Right ventricle myocardium superior (tissue), 1 donor: ENCODE measurements around the gene PLCB4. TPM values are rescaled to one million over a fixed set of nuclear protein-coding genes. Genes with fewer than 3 reads are reported as not detected.
A peak's percentile ranks its signal among the peaks of the same experiment; 100 is the strongest.

Source experiments
- ATAC-seq: fragments of 200-7000 bp; cut with Tn5 transposase; one replicate; pipeline ENCODE4 v1.9.1; 2020; ENCODE audit warnings: mild to moderate bottlenecking; ENCODE audit not compliant: poor library complexity
- DNase-seq: peaks from one replicate; pipeline ENCODE4 v3.0.0-alpha.2; 2020
- intact Hi-C: fragments of 100-400 bp; cut with DNase I; formaldehyde crosslinking; loops from one replicate; pipeline ENCODE4 v1.11.2; 2022
- total RNA-seq: library from RNA; stranded (reverse); fragmentation: NEBNext Ultra II Directional; extraction: Animal tissue kit (Norgen Biotek cat#: 25700); gene quantifications from one replicate; pipeline ENCODE4 v1.2.1, GENCODE V29; 2021
- donor health status: DM: no; HTN: yes; CAD: no; lungs with severe emphysema.

Gene PLCB4
- total RNA-seq, 1 donor from 2014 or later, result 27.4 TPM

DNA sequence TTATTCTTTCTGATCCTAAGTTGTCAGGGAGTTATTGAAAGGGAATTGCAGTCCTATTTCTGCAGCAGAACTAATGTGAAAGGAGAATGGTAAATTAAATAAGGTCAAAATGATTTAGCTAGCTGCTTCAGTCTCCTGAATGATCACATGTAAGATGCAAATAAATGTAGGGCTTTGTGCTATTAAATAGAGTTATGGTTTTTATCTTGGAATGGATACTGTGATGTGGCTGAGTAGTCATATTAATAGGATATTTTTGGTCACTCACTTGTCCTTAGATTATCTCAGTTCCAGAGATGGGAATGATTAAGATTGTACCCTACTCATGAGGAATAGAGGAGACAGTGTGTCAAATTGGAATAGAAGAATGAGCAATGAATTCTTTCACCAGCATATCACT, 129.6 kb downstream of the PLCB4 start:
- intact Hi-C loops, result no loop called here
- ATAC-seq (no peak), DNase-seq (no peak)

DNA sequence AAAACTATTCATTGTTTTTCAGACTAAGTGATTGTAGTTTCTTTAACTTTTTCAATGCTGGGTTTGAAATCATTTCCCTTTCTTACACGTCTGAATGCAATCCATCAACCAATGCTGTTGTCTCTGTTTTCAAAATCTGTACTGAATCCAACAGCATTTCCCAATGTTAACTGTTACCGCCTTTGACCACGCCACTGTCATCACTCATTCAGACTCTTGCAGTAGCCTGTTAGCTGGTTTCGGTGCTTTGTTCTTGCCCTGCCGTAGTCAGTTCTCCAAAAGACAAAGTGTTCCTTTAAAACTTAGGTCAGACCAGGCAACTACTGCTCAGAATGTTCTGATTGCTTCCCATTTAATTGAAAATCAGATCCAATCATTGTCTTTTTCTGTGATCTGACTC, 131.3 kb downstream of the PLCB4 start:
- DNase-seq (no peak), ATAC-seq (peak; percentile 58)
- intact Hi-C loops, result no loop called here

DNA sequence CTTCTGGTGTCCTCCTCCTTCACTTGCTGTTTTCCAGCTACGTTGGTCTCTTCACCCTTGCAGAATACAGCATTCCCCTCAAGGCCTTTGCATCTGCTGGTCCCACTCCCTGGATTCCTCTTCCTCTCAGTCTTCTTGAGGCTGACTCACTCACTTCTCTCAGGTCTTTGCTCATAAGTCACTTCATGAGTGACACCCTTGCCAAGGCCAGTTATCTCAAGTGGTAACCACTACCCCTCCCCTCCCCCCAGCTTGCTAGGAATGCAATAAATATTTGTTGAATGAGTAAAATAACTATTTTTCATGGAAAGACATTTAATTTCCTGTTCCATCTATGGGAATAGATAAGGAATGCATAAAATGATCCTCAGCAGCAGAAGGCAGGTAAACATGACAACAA, 131.7 kb downstream of the PLCB4 start:
- intact Hi-C loops, result no loop called here
- DNase-seq, result no peak
- ATAC-seq, result no peak

DNA sequence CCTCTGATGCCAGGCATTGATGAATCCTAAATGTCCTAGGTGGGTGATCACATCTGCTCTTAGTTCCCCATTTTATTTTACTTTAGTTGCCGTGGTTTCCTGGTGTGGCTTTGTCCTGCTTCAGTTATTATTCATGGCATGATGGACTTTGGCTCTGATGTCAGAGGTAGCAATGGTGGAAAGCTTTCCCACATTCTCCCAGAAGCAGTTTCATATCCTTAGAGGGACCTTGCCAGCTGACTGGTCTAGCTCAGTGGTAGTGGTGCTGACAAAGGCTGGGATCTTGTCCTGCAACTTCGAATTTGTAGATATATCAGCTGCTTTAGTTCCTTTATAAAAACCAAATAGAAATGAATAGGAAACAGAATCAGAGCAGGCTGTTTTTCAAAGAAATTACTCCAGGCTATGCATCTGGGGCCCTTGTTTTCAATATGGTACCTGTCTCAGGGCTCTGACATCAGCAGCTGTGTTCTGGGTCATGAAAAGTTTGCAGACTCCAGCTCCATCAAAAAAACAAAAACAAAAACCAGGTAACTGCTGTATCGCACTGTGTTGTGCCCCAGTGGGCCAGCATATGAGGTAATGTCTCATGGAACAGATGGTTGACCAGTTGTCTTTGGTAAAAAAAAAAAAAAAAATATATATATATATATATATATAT, 133.7 kb downstream of the PLCB4 start:
- intact Hi-C loops, result no loop called here
- ATAC-seq, result no peak
- DNase-seq, result no peak

DNA sequence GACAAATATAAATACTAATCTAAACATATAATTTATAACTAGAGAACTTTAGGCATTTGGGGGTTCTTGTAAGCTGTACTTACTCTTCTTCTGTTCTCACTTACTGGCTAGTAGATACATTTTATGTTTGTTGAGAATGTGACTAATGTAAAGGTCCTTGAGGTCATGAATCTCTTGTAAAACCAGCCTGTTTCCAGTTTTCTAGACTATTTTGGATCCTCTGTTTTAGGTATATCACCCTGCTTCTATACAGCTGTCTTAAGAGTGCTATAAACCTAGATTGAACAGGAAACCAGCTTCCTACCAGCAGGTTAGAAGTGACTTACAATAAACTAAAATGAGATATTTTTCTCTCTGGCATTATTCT, 134.2 kb downstream of the PLCB4 start:
- intact Hi-C loops, result no loop called here
- DNase-seq, result no peak
- no peak for ATAC-seq

DNA sequence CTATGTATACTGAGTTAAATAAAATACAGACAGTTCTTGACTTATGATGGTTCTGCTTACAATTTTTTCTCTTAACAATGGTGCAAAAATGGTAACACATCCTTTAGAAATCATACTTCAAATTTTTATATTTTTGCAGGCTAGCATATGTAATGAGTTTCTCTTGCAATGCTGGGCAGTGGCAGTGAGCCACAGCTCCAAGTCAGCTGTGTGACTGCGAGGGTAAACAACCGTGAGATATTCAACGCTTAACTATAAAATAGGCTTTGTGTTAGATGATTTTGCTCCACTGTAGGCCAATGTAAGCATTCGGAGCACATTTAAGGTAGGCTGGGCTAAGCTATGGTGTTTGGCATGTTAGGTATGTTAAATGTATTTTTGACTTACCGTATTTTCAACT, 136.1 kb downstream of the PLCB4 start:
- DNase-seq, result no peak
- intact Hi-C loops, result no loop called here
- no peak for ATAC-seq

DNA sequence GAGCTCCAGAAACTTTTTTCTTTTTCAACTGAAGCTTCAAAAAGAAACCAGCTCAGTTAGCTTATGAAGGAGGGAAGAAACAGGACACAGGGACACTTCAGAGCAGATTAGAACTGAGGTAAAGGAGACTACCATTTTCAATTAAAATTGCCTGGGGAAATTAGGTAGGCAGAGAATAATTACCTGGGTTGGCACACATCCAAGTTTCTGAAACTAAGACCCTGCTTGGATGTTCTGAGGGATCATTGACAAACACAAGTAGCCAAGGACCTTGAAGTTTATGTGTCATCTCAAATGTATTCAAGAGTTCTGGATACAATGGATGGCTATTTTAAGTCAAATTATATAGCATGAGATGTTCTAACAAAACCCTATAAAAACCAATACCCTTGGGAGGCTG, 137.6 kb downstream of the PLCB4 start:
- no peak for ATAC-seq
- no peak for DNase-seq
- intact Hi-C loops, result no loop called here

DNA sequence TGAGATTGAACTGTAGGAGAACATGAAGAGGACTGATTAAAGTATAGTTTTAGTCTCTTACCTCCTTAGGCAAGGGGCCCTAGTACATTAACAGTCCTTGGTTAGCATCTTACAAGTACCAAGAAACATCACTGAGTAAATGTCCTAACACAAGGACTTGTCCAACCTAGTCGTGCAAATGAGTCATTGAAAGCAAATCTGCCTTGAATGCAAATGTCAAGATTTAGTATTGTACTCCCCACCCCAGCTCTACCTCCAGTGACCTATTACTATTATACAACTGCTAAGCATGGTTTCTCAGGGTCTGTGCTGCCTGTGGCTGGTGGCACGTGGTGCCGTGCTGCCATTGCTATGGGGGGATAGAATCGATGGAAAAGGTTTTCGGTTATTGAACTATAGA, 138.4 kb downstream of the PLCB4 start:
- intact Hi-C loops, result no loop called here
- ATAC-seq (no peak), DNase-seq (no peak)

DNA sequence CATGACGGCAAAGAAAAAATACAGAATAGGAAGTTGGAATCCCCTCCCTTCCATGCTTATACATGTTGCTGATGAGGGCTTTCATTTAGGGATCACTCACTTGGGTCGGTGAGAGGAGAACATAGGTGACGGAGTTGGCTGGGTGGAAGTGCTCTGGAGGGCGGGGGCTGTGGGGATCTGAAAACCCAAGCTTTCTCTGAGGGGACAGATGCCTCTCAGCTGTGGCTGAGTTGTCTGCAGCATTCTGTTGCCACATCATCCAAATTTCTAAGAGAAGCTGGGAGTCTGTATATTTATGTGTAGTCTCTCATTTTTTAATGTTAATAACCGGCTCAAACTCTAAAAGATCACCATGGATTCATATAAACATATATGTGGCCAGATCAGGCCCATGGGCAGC, 141.5 kb downstream of the PLCB4 start:
- intact Hi-C loops, result no loop called here
- DNase-seq (no peak), ATAC-seq (no peak)

DNA sequence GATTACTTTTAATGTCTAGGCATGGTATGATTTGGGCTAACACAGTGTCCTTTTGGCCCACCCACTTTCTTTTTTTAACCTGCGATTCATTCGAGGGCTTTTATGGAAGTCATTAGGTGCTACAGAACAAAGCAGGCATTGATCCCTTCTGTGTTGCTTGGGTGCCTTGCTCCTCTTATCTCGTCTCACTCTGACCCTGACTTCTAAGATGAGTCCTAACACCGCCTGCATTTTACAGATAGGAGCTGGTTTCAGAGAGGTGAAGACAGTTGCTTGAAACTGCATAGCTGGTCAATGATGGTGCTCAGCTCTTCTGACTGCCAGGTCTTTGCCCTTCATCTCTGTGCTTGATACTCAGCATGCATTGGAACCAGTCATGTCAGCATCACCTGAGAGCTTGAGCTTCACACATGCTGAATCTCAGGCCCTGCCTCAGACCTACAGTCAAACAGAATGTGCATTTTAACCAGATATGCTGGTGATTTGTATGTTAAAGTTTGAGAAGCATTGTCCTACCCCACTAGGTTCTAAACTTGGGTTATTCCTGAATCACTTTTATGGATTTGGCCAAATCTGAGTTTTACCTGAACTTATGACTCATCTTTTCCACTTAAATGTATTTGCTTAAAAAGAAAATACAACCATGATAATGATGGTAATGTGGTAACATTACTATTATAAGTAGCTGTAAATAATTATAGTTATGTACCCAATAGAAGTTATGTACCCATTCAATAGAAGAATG, 142.3 kb downstream of the PLCB4 start:
- intact Hi-C loops, result no loop called here
- ATAC-seq (no peak), DNase-seq (no peak)

DNA sequence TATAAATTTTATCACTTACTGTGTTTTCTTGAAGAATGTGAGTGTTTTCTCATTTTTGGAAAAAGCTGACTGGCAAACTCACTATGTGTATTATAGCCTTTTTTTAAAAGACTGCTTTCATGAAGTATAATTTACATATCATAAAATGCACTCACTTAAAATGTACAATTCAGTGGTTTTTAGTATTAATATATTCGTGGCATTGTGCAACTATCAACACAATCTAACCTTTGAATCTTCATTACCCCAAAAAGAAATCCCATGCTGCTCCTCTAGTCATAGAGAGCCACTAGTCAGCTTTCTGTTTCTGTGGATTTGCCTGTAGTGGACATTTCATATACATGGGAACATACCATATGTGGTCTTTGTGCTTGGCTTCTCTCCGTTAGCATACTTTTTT, 143.8 kb downstream of the PLCB4 start:
- intact Hi-C loops, result no loop called here
- ATAC-seq (no peak), DNase-seq (no peak)

DNA sequence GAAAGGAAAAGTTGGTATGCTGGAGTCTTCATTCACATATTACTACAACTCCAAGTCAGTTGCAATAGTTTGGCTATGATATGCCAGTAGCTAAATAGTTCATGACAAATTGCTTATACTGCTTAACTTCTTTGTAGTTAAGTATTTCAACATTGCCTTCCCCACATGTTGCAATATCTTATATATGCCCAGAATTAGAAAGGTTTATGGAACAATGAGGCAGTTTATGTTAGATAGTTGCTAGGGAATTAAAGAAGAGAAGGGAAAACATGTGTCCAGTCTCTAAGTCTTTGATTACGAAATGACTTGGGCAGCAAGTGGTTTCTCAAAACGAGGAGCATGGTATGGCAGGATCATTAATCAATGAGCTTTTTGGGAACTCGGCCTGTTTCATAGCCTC, 145.8 kb downstream of the PLCB4 start:
- DNase-seq (no peak), ATAC-seq (peak; percentile 24)
- intact Hi-C loops, result no loop called here

DNA sequence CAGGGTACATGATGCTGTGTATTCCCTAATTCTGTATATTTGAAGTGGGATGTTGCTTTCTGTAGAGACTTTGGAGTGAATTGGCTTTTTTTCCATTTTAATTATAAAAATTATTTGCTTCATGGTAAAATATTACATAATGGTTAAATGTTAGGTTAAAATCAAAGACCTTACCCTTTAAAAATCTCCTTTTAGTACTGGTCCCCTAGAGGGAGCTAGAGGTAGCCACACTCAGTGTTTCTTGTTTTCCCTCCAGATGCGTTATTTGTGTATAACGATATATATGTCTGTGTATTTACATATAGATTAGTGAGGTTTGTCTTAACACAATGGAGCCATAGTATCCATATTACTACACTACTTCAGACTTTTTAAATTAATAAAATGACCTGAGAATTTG, 146.7 kb downstream of the PLCB4 start:
- intact Hi-C loops, result no loop called here
- ATAC-seq, result no peak
- DNase-seq, result no peak

DNA sequence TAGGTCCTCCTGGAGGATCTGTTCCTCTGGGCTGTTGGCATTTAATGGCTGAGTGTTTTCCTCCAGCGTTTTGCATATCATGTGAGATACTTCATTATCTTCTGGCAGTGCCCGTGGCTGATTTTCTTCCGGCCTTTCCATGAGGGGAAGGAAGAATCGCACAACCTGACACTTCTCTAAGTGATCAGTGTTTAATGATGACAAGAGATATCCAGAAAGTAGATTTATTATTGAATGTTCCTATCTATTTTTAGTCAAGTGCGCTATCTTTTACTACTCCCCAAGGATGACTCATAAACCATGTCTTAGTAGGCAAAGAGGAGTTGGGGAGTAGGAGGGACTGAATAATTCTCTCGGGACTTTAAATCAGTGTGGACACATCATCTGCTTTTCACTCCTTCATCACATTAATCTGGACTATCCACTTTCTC, 149.7 kb downstream of the PLCB4 start:
- intact Hi-C loops, result no loop called here
- ATAC-seq (peak; percentile 68), DNase-seq (no peak)

DNA sequence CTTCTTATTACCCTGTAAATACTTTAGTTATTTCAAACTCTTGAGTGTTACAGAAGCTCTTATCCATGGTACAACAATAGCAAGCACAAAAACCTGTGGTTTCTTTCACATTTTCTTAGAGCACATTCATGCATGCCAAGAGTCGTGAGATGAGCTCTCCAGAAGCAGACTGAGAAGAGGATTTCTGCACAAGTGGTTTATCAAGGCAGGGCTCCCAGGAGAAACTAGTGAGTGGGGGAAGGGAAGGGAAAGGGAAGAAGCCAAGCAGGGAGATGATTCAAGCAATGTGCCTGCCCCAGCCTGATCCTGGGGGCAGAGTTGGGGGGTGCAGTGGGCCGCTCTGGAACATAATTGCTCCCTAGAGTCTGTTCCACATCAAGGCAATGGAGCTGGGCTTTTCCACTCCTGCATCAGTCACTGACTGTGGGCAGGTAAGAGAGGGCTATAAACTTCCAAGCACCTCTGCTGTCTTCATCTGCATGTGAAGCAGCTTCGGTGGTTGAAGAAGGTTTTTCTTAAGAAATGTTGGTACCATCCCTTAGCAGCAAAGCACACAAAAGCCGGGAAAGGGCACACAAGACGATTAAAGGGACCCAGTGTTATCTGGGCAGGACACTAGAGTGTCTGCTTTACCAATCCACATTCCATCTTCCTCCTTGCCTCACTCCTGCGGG, 152.1 kb downstream of the PLCB4 start:
- no peak for ATAC-seq
- DNase-seq, result no peak
- intact Hi-C loops, result no loop called here

DNA sequence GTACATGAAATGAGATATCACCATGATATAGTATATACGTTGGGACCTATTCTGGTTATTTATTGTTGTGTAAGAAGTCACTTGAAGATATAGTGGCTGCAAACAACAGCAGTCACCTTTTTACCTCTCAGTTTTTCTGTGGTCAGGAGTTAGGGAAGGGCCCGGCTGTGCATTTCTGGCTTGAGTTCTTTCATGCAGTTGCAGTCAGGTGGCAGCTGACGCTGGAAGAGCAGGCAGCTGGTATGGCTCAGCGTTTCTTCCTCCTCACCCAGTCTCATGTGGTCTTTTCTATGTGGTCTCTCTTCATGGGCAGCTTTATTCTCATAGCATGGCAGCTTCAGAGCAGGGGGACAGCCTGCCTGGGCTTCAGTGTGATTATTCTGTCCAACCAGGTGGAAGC, 154.4 kb downstream of the PLCB4 start:
- intact Hi-C loops, result no loop called here
- DNase-seq, result no peak
- no peak for ATAC-seq

DNA sequence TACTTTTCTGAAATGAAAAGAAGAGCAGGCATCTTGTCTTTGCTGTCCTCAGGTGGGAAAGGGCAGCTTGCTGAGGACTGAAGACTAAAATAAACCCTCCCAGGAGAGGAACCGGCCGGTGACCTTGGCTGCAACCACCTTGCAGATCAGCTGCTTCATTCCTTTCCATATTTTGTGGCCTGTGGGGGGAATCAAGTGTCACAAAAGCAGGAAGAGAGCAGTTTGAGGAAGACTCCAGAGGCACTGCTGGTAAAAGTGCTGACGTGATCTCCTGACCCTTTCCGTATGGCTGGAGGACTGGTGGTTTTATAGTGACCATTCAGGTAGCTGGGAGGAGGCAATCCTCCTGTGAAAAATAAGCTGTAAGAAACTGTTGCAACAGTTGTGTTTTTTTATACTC, 157.0 kb downstream of the PLCB4 start:
- intact Hi-C loops, result no loop called here
- DNase-seq (no peak), ATAC-seq (peak; percentile 61)

DNA sequence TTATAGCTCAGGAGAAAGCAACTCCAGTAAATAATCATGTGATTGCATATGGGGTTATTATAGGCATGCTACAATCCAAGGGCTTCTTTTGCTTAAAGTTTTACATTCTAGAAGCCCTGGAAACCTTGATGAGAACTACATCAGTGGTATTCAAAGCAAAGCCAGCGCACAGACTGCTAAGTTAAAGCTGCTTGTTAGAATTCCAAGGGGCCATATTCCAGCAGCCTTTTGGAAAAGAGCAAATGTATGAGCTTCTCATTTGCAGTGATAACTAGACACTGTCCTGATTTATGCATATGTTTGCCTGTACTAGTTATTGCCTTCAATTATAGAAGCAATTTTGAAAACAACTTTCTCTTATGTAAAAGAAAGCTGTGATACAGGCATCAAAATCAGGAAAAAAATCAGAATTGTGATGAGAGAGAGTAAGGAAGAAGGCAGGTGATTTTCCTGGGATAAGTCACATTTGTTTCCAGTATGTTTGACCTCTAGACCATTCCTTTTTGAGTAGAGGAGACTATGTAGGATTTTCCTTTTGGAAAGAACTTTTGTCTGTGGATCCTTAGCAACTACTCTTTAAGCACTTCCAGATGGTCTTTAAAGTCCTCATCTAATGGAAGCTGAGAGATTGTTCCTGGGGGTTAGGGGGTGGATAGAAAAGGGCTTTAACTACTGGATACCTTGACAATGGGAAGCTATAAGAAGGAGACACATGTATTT, 159.2 kb downstream of the PLCB4 start:
- DNase-seq, result no peak
- no peak for ATAC-seq
- intact Hi-C loops, result no loop called here

DNA sequence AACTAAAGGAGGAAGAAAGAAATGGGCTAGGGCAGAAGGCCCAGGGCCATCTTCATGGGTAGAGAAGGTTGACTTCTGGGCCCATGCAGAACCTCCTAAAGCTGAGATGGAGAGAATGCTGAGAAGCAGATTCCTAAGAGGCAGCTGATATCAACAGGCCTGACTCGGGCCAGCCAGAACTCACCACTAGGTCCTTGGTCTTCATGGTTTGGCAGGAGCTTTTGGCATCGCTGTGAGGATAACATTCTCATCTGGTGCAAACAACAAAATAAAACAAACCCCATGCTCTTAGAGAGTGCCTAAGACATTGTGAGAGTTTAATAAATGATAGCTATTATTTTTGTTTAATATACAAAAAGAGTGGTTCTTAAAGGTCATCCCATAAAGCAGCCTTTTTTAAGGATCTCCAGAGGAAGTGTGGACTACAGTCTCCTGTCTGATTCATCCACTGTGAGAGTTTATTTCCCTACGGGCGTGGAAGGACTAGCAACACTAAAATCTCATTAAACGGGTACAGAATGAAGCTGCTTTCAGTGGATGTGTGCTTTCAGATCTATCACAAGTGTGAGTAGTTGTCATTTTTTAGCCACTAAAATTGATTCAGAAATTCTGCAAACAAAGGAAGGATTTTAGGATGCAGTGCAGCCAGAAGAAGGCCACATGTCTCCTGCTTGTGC, 160.0 kb downstream of the PLCB4 start:
- intact Hi-C loops, result no loop called here
- peak; percentile 83 for ATAC-seq
- peak; percentile 46 for DNase-seq
